A549 (cell line): Measurements from ENCODE around the gene SENP5.

ENCODE experiments used
- CTCF ChIP-seq: fragments of >200 bp; sonication (Bioruptor Twin); formaldehyde crosslinking; IDR thresholded peaks from 3 replicates; pipeline ENCODE4 v1.5.1; 2016
- FOSL2 ChIP-seq, 2 experiments: fragments of 450-650 bp in 1 of 2; fragments of >200 bp in 1 of 2; sonication (Bioruptor Twin) in 1 of 2; formaldehyde crosslinking; IDR thresholded peaks; 2 replicates each; pipeline versions ENCODE4 v1.5.0 to v1.6.1; 2016 to 2020; ENCODE audit warnings: mild to moderate bottlenecking in 1 of 2, moderate library complexity in 1 of 2
- MAZ ChIP-seq: fragments of 150-350 bp; IDR thresholded peaks from 2 replicates; pipeline ENCODE4 v1.6.1; 2014; ENCODE audit warnings: antibody characterized with exemption, low read depth, low read length, borderline replicate concordance

GRCh38 chr3:196966526-196967401, 99.0 kb downstream of the SENP5 start:
- TF ChIP-seq CTCF (no peak), MAZ (no peak), FOSL2 (IDR thresholded peaks at IDR 0.05) (no peak), FOSL2 (CRISPR knock-in tag; IDR thresholded peaks at IDR 0.05) (no peak)
